Measurements from ENCODE around the gene MRPL34. TPM values are rescaled to one million over a fixed set of nuclear protein-coding genes. Genes with fewer than 3 reads are reported as not detected.

The MRPL34 gene
- total and polyA plus RNA-seq, 9 of the 15 experiments (the other 6 are each of a cell fraction or from before 2014, with no cell fraction given): 11.5 to 256 (median 72.5) TPM

DNA sequence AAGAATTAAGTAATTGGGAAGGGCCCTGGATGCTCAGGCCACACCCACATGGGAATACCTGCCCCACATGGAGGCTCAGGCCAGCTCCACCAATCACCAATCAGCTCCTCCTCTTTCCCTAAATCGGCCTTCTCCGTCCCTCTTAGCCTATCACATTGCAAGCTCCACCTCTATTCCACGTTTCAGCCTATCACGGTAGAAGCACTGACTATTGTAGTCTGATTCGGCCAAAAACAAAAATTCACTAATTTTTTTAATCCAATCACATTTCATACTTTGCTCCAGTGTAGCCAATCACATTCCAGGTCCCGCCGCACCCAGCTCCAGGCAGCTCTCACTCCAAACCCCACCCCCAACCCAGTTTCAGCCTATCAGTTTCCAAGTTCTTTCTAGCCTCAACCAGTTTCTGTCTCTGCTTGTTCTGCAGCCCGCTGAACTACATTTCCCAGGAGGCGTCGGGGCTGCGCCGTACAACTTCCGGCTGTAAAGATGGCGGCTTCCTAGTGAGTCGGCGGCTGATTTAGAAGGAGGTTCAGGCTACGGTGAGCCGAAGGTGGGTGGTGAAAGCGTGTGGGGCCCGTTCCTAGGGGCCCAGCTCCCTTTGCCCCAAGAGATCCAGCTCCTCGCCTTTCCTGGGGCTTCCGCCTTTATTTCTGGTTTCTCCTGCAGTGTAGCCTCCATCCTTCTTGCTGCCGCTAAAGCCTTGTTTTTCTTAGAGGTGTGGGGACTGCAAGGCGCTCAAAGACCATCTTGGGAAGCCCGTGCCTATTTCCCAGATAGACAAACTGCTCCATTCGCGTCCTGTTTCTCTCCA is 38.5 kb upstream of the MRPL34 start, which contains the start of gene BABAM1 (continued):
- TF ChIP-seq YY1 (IDR thresholded peaks at IDR 0.05; ENCODE audit: borderline replicate concordance in 1 of 3, control insufficient read depth in 1 of 3, extremely low read depth in 1 of 3, insufficient read depth in 3 of 3, insufficient read length in 1 of 3, insufficient replicate concordance in 2 of 3, low read depth in 1 of 3, low read length in 2 of 3) (peak; percentile 81 to 98 (median 97)), DMBX1 (CRISPR knock-in tag; IDR thresholded peaks at IDR 0.05; ENCODE audit: borderline replicate concordance) (peak; percentile 69; the same call in 1 of the 2 replicates), ZBTB33 (CRISPR knock-in tag; IDR thresholded peaks at IDR 0.05) (no peak), ZMIZ1 (IDR thresholded peaks at IDR 0.05; ENCODE audit: low read depth in 2 of 2, low read length in 2 of 2) (0 out of 4 replicates have a peak, but pooled peaks of 1 of the 2 experiments have one; percentile 12), POLR2H (tag; IDR thresholded peaks at IDR 0.05; ENCODE audit: low read depth) (peak; percentile 64; the same call in 1 of the 2 replicates), HDAC8 (tag; IDR thresholded peaks at IDR 0.05) (no peak), SIN3B (IDR thresholded peaks at IDR 0.05; ENCODE audit: low read depth) (peak; percentile 98), IFI16 (CRISPR knock-in tag; IDR thresholded peaks at IDR 0.05) (no peak), KDM5B (IDR thresholded peaks at IDR 0.05; ENCODE audit: insufficient replicate concordance, low read depth, low read length) (peak; percentile 90), FIP1L1 (IDR thresholded peaks at IDR 0.05; ENCODE audit: low read depth, low read length, poor library complexity, severe bottlenecking) (no peak), PCBP1 (IDR thresholded peaks at IDR 0.05; ENCODE audit: low read depth, low read length, poor library complexity, severe bottlenecking) (no peak), HINFP (tag; conservative IDR thresholded peaks at IDR 0.05; ENCODE audit: low read depth) (0 out of 2 replicates have a peak, but pooled peaks have one; percentile 32), EZH2 (IDR thresholded peaks at IDR 0.05; ENCODE audit: borderline replicate concordance, low read depth, low read length) (peak; percentile 89; the same call in 1 of the 2 replicates)
- TF ChIP-seq, protein P1, sequence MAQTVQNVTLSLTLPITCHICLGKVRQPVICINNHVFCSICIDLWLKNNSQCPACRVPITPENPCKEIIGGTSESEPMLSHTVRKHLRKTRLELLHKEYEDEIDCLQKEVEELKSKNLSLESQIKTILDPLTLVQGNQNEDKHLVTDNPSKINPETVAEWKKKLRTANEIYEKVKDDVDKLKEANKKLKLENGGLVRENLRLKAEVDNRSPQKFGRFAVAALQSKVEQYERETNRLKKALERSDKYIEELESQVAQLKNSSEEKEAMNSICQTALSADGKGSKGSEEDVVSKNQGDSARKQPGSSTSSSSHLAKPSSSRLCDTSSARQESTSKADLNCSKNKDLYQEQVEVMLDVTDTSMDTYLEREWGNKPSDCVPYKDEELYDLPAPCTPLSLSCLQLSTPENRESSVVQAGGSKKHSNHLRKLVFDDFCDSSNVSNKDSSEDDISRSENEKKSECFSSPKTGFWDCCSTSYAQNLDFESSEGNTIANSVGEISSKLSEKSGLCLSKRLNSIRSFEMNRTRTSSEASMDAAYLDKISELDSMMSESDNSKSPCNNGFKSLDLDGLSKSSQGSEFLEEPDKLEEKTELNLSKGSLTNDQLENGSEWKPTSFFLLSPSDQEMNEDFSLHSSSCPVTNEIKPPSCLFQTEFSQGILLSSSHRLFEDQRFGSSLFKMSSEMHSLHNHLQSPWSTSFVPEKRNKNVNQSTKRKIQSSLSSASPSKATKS (CRISPR knock-in tag; IDR thresholded peaks at IDR 0.05): no peak

Data from K562 (cell line).